CD4-positive, alpha-beta T cell treated with Interferon gamma for 1 hour (primary cell): ENCODE results near the gene SNHG17.

Experiments
- DNase-seq: peaks from one replicate; pipeline ENCODE4 v3.0.0-alpha.2; 2020

SNHG17 gene

GRCh38 chr20:38372806-38373205 lies 62.3 kb downstream of the SNHG17 start:
- DNase-seq = no peak
